Measurements from ENCODE around the gene BMP4. TPM values are rescaled to one million over a fixed set of nuclear protein-coding genes. Genes with fewer than 3 reads are reported as not detected.
"Not testable (repeated sequence)": the region's sequence is repeated elsewhere in the genome, so short reads cannot be mapped to it uniquely, and the experiment has no call there.

The BMP4 gene
- polyA plus RNA-seq (ENCODE audit: insufficient read length in 4 of 4), result 10 to 100 TPM; 35.3 to 51.9 (median 47.9) TPM

- peak; percentile 53 to 77 (median 63) for DNase-seq (ENCODE audit: low read depth in 4 of 4, low spot score in 2 of 4)
Observed at GRCh38 chr14:53956427-53957201, at the start of gene BMP4. Gene BMP4 (minus strand): TSS chr14:53956825. CDS start chr14:53952222, 4,603 bp downstream.

- no peak for DNase-seq (ENCODE audit: low read depth in 4 of 4, low spot score in 2 of 4)
Observed at GRCh38 chr14:54003064-54003463, 46.4 kb upstream of the BMP4 start.

- DNase-seq (ENCODE audit: low read depth in 4 of 4, low spot score in 2 of 4), result no peak
Observed at GRCh38 chr14:54002653-54003052, 46.0 kb upstream of the BMP4 start.

GRCh38 chr14:54001189-54001878 lies 44.7 kb upstream of the BMP4 start:
- DNase-seq (ENCODE audit: low read depth in 4 of 4, low spot score in 2 of 4), result no peak

GRCh38 chr14:54000341-54000811 lies 43.8 kb upstream of the BMP4 start:
- DNase-seq (ENCODE audit: low read depth in 4 of 4, low spot score in 2 of 4), result no peak

GRCh38 chr14:53999061-53999488 lies 42.5 kb upstream of the BMP4 start:
- DNase-seq (ENCODE audit: low read depth in 4 of 4, low spot score in 2 of 4), result peak in 2 of 4 donors; percentile 43 to 47

GRCh38 chr14:53996041-53996440 lies 39.4 kb upstream of the BMP4 start:
- DNase-seq (ENCODE audit: low read depth in 4 of 4, low spot score in 2 of 4), result no peak

- no peak for DNase-seq (ENCODE audit: low read depth in 4 of 4, low spot score in 2 of 4)
Observed at GRCh38 chr14:53993920-53994607, 37.4 kb upstream of the BMP4 start.

GRCh38 chr14:53990978-53991377 lies 34.4 kb upstream of the BMP4 start:
- no peak for DNase-seq (ENCODE audit: low read depth in 4 of 4, low spot score in 2 of 4)

- DNase-seq (ENCODE audit: low read depth in 4 of 4, low spot score in 2 of 4), result not testable (repeated sequence)
Observed at GRCh38 chr14:53986718-53987117, 30.1 kb upstream of the BMP4 start.

- not testable (repeated sequence) for DNase-seq (ENCODE audit: low read depth in 4 of 4, low spot score in 2 of 4)
Observed at GRCh38 chr14:53984958-53985357, 28.3 kb upstream of the BMP4 start.

- no peak for DNase-seq (ENCODE audit: low read depth in 4 of 4, low spot score in 2 of 4)
Observed at GRCh38 chr14:53983112-53983511, 26.5 kb upstream of the BMP4 start.

GRCh38 chr14:53982546-53982945 lies 25.9 kb upstream of the BMP4 start:
- no peak for DNase-seq (ENCODE audit: low read depth in 4 of 4, low spot score in 2 of 4)

- DNase-seq (ENCODE audit: low read depth in 4 of 4, low spot score in 2 of 4), result no peak
Observed at GRCh38 chr14:53979747-53980642, 23.4 kb upstream of the BMP4 start.

- no peak for DNase-seq (ENCODE audit: low read depth in 4 of 4, low spot score in 2 of 4)
Observed at GRCh38 chr14:53979113-53979681, 22.6 kb upstream of the BMP4 start.

GRCh38 chr14:53978194-53978593 lies 21.6 kb upstream of the BMP4 start:
- DNase-seq (ENCODE audit: low read depth in 4 of 4, low spot score in 2 of 4), result no peak

- DNase-seq (ENCODE audit: low read depth in 4 of 4, low spot score in 2 of 4), result no peak
Observed at GRCh38 chr14:53975444-53975843, 18.8 kb upstream of the BMP4 start.

GRCh38 chr14:53971521-53971920 lies 14.9 kb upstream of the BMP4 start:
- no peak for DNase-seq (ENCODE audit: low read depth in 4 of 4, low spot score in 2 of 4)

- no peak for DNase-seq (ENCODE audit: low read depth in 4 of 4, low spot score in 2 of 4)
Observed at GRCh38 chr14:53969326-53969725, 12.7 kb upstream of the BMP4 start.

GRCh38 chr14:53968726-53969125 lies 12.1 kb upstream of the BMP4 start:
- no peak for DNase-seq (ENCODE audit: low read depth in 4 of 4, low spot score in 2 of 4)

Measured in left renal cortex interstitium (tissue), 4 donors.